ENCODE measurements around the gene LRMDA. TPM values are rescaled to one million over a fixed set of nuclear protein-coding genes. Genes with fewer than 3 reads are reported as not detected.

LRMDA gene
- total RNA-seq, 3 donors from 2014 or later (not counting 1 experiment from before 2014, with no cell fraction given) = 1.4 to 2.4 (median 2.1) TPM

DNA sequence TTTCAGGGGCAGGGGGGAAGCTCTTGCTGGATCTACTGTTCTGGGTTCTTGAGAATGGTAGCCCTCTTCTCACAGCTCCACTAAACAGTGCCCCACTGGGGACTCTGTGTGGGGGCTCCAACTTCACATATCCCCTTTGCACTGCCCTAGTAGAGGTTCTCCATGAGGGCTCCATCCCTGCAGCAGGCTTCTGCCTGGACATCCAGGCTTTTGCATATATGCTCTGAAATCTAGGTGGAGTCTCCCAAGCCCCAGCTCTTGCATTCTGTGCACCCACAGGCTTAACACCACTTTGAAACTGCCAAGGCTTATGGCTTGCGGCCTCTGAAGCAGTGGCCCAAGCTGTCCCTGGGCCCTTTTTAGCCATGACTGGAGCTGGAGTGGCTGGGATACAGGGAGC is 150.7 kb downstream of the LRMDA start:
- H3K4me3 Mint-ChIP-seq = no peak overlapping the region
- ATAC-seq = no peak
- peaks cover 12% of the 10 kb centered on the region for H3K9me3 ChIP-seq (ENCODE audit: control insufficient read depth, insufficient read depth, low read length)
- no peaks in the 10 kb centered on the region for H3K36me3 ChIP-seq (ENCODE audit: control insufficient read depth, insufficient read depth, low read length)
- H3K4me3 ChIP-seq (ENCODE audit: low read length) = no peak overlapping the region
- no peak for DNase-seq
- TF ChIP-seq, protein P1, sequence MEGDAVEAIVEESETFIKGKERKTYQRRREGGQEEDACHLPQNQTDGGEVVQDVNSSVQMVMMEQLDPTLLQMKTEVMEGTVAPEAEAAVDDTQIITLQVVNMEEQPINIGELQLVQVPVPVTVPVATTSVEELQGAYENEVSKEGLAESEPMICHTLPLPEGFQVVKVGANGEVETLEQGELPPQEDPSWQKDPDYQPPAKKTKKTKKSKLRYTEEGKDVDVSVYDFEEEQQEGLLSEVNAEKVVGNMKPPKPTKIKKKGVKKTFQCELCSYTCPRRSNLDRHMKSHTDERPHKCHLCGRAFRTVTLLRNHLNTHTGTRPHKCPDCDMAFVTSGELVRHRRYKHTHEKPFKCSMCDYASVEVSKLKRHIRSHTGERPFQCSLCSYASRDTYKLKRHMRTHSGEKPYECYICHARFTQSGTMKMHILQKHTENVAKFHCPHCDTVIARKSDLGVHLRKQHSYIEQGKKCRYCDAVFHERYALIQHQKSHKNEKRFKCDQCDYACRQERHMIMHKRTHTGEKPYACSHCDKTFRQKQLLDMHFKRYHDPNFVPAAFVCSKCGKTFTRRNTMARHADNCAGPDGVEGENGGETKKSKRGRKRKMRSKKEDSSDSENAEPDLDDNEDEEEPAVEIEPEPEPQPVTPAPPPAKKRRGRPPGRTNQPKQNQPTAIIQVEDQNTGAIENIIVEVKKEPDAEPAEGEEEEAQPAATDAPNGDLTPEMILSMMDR (IDR thresholded peaks at IDR 0.05) = no peak
- no peak overlapping the region for H3K27ac Mint-ChIP-seq
- 95% methylated on average over 1 of the region's 1 CpG for WGBS (ENCODE audit: insufficient coverage)
- peaks cover 8% of the 10 kb centered on the region for H3K36me3 Mint-ChIP-seq
- no peaks in the 10 kb centered on the region for H3K4me1 Mint-ChIP-seq
- intact Hi-C loops (cut with micrococcal nuclease) = no loop called here
- H3K9me3 Mint-ChIP-seq = peaks cover 10 to 19% of the 10 kb centered on the region in 2 donors
- H3K27me3 Mint-ChIP-seq (ENCODE audit: low read depth in 2 of 2) = peaks cover 0 to 4% of the 10 kb centered on the region in 2 donors
- no peaks in the 10 kb centered on the region for H3K27me3 ChIP-seq (ENCODE audit: control insufficient read depth, insufficient read depth, low read length)
- no peaks in the 10 kb centered on the region for H3K4me1 ChIP-seq (ENCODE audit: control insufficient read depth, insufficient read depth, low read length)
- H3K27ac ChIP-seq (ENCODE audit: low read length) = no peak overlapping the region

- Mint-ChIP-seq H3K9me3 (peaks cover 3 to 13% of the 10 kb centered on the region in 2 donors), H3K36me3 (peaks cover 5% of the 10 kb centered on the region), H3K4me3 (no peak overlapping the region), H3K27ac (no peak overlapping the region), H3K27me3 (ENCODE audit: low read depth in 2 of 2) (peaks cover 3 to 7% of the 10 kb centered on the region in 2 donors), H3K4me1 (no peaks in the 10 kb centered on the region)
- H3K27ac ChIP-seq (ENCODE audit: low read length) = no peak overlapping the region
- H3K36me3 ChIP-seq (ENCODE audit: control insufficient read depth, insufficient read depth, low read length) = no peaks in the 10 kb centered on the region
- no peak for ATAC-seq
- intact Hi-C loops (cut with micrococcal nuclease) = no loop called here
- no peak for DNase-seq
- H3K9me3 ChIP-seq (ENCODE audit: control insufficient read depth, insufficient read depth, low read length) = peaks cover 12% of the 10 kb centered on the region
- 89% methylated on average over 1 of the region's 1 CpG for WGBS (ENCODE audit: insufficient coverage)
- no peaks in the 10 kb centered on the region for H3K4me1 ChIP-seq (ENCODE audit: control insufficient read depth, insufficient read depth, low read length)
- no peak overlapping the region for H3K4me3 ChIP-seq (ENCODE audit: low read length)
- H3K27me3 ChIP-seq (ENCODE audit: control insufficient read depth, insufficient read depth, low read length) = no peaks in the 10 kb centered on the region
- TF ChIP-seq, protein P1 (IDR thresholded peaks at IDR 0.05) = no peak
These were observed 153.9 kb downstream of the LRMDA start for GRCh38 chr10:75585294-75585693.

DNA sequence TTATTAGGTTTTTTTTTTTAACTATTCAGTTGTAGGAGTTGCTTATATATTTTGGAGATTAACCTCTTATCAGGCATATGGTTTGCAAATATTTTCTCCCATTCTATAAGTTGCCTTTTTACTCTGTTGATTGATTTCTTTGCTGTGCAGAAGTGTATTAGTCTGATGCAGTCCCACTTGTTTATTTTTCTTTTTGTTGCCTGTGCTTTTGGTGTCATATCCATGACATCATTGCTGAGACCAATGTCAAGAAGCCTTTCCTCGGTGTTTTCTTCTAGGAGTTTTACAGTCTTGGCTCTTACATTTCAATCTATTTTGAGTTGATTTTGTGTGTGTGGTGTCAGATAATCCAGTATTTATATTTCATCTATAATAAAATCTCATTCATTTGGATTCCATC is 155.4 kb downstream of the LRMDA start:
- Mint-ChIP-seq H3K27me3 (ENCODE audit: low read depth in 2 of 2) (peaks cover 4 to 7% of the 10 kb centered on the region in 2 donors), H3K4me3 (no peak overlapping the region), H3K36me3 (peaks cover 5% of the 10 kb centered on the region), H3K27ac (no peak overlapping the region), H3K4me1 (peaks cover 0 to 2% of the 10 kb centered on the region in 2 donors), H3K9me3 (peaks cover 3 to 11% of the 10 kb centered on the region in 2 donors)
- Histone ChIP-seq H3K4me3 (ENCODE audit: low read length) (no peak overlapping the region), H3K9me3 (ENCODE audit: control insufficient read depth, insufficient read depth, low read length) (peaks cover 10% of the 10 kb centered on the region), H3K27me3 (ENCODE audit: control insufficient read depth, insufficient read depth, low read length) (no peaks in the 10 kb centered on the region), H3K27ac (ENCODE audit: low read length) (no peak overlapping the region), H3K4me1 (ENCODE audit: control insufficient read depth, insufficient read depth, low read length) (no peaks in the 10 kb centered on the region), H3K36me3 (ENCODE audit: control insufficient read depth, insufficient read depth, low read length) (no peaks in the 10 kb centered on the region)
- TF ChIP-seq, protein P1 (IDR thresholded peaks at IDR 0.05) = no peak
- no CpG with 5 or more reads among the region's 1 CpG for WGBS (ENCODE audit: insufficient coverage)
- no peak for DNase-seq
- ATAC-seq = no peak
- intact Hi-C loops (cut with micrococcal nuclease) = no loop called here

DNA sequence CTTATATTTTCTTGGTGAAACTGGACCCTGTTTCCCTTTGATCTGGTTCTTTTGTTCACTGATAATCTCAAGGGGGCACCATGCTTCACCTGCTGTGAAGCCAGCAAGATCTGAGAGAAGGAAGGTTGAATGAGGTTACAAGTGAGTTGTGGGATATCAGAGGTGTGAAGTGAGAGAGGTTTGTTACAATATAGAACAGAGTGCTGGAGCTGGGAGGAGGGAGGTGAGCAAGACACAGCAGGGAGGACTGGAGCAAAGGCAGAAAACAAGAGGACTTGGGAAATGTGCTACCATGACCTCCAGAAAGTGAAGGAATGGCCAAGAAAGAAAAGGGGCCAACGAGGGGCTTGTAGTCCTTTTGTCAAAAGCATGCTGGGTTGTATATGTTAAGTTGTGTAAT is 156.6 kb downstream of the LRMDA start:
- no CpG with 5 or more reads among the region's 1 CpG for whole genome bisulfite sequencing (ENCODE audit: insufficient coverage)
- peaks cover 3 to 7% of the 10 kb centered on the region in 2 donors for H3K9me3 Mint-ChIP-seq
- Histone ChIP-seq H3K4me3 (ENCODE audit: low read length) (no peak overlapping the region), H3K4me1 (ENCODE audit: control insufficient read depth, insufficient read depth, low read length) (no peaks in the 10 kb centered on the region), H3K9me3 (ENCODE audit: control insufficient read depth, insufficient read depth, low read length) (peaks cover 3% of the 10 kb centered on the region), H3K36me3 (ENCODE audit: control insufficient read depth, insufficient read depth, low read length) (no peaks in the 10 kb centered on the region), H3K27ac (ENCODE audit: low read length) (no peak overlapping the region), H3K27me3 (ENCODE audit: control insufficient read depth, insufficient read depth, low read length) (no peaks in the 10 kb centered on the region)
- TF ChIP-seq, protein P1 (IDR thresholded peaks at IDR 0.05) = no peak
- DNase-seq (no peak), ATAC-seq (no peak)
- H3K27me3 Mint-ChIP-seq (ENCODE audit: low read depth in 2 of 2) = peaks cover 6 to 7% of the 10 kb centered on the region in 2 donors
- H3K36me3 Mint-ChIP-seq = no peaks in the 10 kb centered on the region
- H3K4me1 Mint-ChIP-seq = peaks cover 0 to 5% of the 10 kb centered on the region in 2 donors
- intact Hi-C loops (cut with micrococcal nuclease) = no loop called here
- no peak overlapping the region for H3K27ac Mint-ChIP-seq
- H3K4me3 Mint-ChIP-seq = no peak overlapping the region

Data from natural killer cell (primary cell).